HG03039 (cell line): ENCODE measurements around the gene CBFA2T3.

Experiments
- ATAC-seq: cut with Tn5 transposase; IDR thresholded peaks from one replicate; pipeline ENCODE4 v1.9.1; 2021; ENCODE audit warnings: mild to moderate bottlenecking, moderate library complexity; ENCODE audit not compliant: unreplicated experiment

The CBFA2T3 gene

DNA sequence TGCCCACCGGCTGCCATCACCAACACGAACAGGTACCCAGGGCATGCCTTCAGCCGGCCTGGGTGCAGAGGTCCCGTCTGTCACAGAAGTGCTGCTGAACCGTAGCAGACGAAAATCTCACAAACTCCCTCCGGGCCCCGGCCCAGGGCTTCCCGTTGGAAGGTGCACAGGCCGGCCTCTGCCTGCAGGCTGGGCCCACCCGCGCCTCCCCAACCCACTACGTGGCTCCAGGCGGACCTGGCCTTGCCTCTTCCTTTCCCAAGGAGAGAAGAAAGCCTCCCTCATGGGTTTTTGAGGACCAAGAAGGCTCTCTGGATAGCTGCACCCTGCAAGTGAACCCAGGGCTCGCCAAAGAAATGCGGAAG lies 65.1 kb downstream of the CBFA2T3 start:
- ATAC-seq = no peak

DNA sequence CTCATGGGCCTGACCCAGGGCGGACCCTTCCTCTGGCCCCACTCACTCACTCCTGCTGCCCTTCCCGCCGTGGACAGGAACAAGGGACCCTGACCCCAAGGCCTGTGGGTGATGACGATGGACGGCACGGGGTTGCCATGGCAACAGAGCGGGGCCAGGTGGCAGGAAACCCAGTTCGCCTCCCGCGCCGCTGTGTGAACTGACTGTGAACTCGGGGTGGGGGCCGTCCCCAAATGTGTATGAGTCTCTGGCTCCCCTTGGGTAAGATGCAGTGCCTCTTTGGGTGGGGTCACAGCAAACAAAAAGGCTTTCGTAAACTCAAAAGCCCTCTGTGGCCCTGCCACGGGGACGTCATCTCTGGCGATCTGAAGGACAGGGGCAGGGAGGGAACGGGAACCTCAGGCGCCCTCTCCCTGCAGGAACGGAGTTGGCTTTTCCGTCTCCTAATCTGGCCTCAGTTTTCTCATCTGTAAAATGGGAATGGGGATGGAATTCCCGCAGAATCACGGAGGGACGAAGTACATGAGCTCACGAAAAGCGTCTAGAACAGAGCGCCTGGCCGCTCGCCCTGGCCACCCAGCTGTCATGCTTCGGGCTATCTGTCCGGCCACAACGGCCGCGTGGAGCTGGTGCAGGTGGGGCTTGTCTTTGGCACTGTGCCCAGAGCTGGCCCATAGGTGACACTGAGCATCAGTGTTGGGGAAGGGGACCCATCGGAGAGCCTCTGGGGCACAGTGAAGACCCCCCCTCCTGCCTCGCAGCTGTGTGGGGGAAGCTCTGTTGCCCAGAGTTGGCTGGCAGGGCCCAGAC lies 65.7 kb downstream of the CBFA2T3 start:
- ATAC-seq = no peak

DNA sequence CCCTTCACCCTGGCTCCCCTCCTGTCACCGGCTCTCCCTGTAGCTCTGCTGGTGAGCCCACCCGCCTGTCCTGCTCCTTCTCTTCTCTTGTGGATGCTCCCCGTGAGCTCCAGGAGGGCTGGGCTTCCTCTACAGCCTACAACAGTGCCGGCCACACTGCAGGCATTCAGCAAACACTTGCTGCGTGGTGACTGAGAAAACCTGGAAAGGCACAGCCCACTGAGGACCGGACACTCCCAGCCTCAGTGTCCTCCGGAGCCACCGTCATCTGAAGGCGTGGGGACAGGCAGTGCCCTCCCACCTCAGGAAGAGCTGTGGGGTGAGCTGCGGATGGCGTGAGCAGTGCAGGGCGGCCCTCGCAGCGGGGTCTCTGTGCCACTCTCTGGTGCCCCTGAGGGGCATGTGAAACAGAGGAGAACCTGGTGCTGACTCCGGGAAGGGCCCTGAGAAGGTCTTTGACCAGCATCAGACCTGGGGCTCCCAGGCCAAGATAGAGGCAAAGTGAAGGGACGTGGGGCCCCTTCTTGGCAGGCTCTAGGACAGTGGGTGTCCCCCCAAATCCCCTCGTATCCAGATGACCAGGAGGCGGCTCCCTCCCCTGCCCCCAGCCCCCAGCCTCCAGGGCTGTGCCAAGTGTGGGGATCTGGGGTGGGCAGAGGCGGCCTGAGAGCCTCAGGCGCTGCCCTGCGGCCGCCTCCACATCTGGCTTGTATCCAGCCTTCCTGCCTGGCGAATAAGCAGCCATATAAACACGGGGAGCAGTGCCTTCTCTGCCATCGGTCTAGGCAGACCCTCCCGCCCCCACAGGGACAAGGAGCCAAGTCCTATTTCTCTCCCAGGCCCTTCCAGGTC lies 66.5 kb downstream of the CBFA2T3 start:
- no peak for ATAC-seq

DNA sequence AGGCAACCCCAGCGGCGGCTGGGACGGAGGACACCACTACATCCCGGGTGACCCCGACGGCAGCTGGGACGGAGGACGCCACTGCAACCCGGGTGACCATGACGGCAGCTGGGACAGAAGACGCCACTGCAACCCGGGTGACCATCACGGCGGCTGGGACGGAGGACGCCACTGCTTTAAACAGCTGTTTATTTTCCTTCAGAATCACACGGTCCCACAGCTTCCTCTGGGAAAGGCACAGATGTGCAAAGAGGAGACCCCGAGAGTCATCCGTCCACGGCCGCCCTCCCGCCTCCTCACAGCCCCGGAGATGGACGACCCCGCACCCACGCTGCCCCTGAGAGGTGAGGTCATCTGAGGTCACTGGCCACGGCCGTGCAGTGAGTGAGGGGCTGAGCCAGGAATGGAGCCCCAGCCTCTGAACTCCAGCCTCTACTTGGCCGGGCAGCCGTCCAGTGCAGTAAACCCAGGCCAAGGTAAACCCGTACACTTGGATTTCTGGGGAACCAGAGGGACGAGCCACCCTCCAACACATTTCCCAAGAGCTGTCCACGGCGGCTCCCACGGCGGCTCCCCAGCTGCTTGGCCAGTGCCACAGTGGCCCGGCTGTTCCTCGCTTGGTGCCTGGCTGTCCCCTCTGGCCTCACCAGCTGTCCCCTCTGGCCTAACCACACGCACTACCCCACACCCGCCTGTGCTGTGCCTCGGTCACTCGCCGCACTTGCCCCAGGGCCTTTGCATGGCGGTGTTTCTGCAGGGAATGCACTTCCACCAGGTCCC lies 67.4 kb downstream of the CBFA2T3 start:
- ATAC-seq = no peak

DNA sequence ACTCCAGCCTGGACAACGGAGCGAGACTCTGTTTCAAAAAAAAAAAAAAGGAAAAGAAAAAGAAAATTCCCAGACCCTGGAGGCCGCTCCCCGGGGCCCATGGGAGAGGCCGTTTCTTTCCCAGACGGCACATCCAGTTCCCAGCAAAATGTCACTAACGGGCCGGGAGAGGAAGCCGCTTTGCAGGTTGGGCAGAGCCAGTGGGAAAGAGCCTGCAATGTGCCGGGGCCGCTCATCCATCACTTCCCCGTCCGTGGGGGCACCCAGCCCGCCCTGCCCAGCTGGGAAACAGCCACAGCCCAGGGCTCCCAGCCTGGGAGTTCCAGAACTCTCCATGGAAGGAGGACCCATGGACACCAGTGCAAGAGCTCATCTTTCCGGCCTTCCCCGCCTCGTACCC lies 68.7 kb downstream of the CBFA2T3 start:
- ATAC-seq = no peak

DNA sequence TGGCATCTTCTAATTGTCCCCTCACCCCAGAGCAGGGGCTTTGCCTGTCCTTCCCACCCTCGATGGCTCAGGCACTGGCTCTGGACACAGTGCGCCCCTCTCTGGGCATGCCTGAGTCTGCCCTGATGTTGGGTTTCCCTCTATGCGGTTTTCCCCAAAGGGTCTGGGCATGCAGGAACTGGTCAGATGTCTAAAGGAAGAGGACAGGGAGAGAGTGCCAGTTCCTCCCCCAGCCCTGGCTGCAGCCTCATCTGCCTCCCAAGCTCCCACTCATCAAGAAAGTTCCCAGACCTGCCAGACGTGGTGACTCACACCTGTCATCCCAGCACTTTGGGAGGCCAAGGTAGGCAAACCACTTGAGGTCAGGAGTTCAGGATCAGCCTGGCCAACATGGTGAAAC lies 69.2 kb downstream of the CBFA2T3 start:
- no peak for ATAC-seq

DNA sequence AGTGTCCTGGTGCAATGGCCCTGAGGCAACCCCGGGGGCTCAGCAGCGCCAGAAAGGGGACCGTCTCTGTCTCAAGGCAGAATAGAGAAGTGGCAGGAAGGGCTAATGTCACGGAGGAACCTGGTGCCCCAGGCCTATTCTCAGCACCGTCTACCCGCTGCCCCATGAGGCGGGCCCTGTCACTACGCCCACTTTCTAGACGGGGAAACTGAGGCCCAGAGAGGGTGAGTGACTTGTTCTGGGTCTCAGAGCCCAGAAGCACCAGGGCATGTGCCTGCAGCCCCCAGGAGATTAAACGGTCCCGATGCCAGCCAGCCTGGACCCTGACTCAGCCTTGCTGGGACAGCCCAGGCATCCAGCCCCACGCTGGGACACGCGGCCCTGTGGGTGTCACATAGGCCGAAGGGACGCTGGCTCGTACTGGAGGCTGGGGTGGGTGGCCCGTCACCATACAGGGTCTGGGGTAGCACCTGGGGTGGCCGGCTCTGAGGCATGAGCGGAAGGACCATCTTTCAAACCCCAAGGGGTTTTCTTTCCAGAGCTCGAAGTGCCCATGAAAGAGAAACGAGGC lies 70.4 kb downstream of the CBFA2T3 start:
- no peak for ATAC-seq

DNA sequence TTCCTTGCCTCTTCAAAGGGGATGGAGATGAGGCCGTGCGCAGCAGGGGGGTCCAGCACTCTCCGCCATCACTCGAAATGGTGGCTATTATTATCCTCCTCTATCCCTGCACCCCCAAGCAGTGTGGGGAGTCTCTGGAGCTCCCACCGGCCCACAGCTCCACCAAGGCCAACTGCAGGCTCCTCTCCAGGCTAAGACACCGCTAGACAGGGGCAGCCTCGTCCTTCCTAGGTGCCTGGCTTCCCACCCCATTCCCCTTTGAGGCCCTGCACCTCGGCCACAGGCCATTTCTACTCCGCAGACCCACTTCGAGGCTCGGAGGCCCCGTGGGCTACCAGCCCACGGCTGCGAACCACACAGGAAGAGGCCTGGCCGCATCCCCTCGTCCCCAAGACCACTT lies 71.0 kb downstream of the CBFA2T3 start:
- ATAC-seq = no peak

DNA sequence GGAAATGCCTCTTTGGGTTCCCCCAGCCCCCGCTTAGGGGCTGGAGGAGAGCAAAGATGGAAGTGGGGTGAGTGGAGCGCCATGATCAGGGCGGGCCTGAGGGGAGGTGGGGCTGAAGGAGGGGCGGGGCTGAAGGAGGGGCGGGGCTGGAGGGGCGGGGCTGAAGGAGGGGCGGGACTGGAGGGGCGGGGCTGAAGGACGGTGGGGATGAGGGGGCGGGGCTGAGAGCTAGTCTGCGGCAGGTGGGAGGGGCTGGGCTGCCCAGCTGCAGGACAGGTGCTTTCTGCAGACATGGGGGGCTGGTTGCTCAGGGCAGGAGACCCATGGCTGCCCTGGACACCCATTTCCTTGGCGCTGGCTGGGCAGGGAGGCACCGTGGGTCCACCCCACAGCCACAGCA lies 71.4 kb downstream of the CBFA2T3 start:
- ATAC-seq = no peak

DNA sequence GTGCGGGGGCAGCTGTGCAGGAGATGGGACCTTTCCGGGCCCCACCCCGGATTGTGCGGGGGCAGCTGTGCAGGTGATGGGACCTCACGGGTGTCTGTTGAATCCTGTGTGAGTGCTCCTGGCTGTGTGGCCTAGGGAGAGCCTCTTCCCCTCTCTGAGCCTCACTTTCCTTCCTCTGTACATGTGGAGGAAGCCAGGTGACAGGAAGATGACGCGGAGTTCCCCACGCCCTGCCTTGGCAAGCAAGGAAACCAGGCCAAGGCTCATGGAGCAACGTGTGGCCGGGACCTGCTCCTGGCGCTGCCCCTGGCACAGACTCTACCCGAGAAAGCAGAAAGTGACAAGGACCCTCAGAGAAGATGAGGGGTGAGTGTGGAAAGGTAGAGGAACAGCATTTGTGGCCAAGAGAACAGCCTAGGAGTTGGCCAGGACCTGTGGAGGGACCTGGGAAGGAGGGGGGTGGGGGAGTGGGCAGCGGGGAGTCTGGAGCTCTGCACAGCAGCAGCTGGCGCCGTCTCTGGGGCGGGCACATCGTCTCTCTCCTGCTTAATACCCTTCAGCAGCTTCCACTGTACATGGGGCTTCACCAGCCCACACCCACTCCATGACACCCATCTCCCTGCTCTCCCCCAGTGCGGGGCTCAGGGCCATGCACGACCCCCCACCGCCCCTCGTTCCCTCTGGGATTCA lies 72.2 kb downstream of the CBFA2T3 start:
- no peak for ATAC-seq

DNA sequence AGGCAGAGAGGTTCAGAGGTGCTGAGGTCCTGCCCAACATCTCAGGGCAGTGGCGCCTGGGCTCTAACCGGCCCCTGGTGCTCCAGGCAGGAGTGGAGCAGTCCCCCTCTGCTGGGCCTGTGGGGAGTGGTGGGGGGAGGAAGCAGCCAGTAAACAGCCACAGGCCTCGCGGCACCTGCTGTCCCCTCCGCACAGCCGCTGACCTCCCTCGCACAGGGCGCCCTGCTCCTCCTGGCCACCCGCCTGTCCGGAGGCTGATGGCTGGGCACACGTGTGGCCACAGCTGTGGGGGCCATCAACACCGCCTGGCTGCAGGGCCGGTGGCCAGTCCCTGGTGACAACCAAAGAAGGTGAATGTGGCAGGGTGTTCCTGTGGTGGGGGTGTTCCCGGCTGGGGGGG lies 73.7 kb downstream of the CBFA2T3 start:
- ATAC-seq = no peak

DNA sequence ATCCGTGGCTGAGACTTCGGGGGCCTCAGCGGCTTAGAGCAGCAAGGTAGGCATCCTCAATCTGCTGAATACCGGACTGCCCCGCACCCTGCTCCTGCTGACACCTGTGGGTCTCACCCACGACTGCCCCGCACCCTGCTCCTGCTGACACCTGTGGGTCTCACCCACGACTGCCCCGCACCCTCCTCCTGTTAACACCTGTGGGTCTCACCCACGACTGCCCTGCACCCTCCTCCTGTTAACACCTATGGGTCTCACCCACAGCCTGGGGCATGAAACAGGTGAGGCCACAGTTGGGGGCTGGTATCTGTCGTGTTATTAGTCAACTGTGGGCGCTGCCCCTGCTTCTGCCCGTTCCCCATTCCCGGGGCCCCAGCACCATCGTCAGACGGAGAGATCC lies 74.3 kb downstream of the CBFA2T3 start:
- ATAC-seq = no peak

DNA sequence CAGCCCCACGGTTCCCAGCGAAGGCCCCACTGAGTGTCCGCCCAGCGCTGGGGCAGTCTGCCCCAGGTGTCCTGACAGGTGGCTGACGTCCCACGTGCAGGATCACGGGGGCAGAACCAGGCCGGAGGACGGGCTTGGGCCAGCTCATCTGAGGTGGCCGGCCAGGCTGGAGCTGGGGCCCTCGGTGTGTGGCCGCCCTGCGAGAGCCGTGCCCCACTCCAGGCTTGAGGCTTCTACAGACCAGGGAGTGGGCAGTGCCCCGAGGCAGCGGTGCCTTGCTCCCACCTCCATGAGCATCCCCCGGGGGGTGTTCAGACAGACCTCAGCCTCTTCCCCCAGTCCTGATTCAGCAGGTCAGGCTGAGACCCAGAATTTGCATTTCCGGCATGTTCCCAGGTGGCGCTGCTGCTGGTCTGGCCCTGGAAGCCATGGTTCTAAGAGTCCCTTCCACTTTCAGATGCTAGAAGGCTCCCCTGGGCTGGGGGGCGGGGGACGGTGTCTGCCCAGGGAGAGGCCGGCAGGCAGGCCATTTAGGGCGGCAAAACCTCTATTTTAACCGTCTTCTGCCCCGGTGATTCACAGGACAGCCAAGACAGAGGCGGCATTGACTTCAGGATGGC lies 75.2 kb downstream of the CBFA2T3 start:
- no peak for ATAC-seq

DNA sequence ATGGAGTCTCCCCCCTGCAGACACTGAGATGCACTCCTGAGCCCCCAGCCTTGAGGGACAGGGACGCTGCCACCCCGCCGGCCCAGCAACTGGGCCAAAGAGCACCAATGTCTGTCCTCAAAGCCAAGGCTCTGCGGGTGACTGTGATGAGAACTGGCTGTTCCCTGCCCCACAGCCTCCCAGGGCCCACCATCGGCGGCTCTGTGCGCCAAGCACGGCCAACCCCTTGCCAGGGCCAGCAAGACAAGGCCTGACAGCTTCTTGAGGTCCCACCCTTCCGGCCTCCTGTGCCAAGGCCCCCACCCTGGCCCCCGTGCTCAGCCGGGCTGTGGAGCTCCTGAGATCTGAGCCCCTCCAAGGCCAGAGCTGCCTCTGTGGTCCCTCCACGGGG lies 76.3 kb downstream of the CBFA2T3 start:
- ATAC-seq = no peak

DNA sequence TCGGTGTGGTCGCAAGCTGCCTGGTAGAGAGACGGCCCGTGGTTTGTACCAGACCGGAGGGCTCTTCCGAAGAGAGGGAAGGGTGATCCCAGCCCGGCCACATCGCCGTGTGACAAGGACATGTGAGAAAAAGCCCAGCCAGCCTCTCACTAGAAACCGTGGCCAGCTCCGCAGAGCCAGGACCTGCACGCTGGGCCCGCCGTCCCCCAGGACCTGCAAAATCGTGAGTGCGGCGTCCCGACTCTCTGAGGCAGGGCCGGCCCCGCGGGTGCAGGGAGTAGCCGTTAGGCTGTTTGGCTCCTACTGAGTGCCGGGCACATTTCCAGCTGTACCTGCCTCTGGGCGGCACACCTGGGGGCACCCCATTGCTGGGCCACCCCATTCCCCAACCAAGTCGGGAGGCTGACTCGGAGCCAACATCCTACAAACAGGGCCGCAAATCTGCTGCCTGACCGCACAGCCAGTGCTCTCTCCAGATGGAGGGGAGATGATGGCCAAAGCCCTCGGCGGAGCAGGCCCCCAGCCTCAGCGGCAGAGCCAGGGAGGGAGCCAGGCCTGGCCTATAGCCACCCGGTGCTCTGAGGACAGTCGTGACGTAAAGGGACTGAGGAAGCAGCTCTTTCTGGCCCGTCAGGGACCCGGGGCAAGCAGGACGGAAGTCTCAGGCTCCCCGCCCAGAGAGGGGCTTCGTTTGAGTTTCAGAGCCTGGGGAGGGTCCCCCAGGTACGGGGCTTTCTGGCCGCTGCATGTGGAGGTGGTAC lies 76.9 kb downstream of the CBFA2T3 start:
- no peak for ATAC-seq

DNA sequence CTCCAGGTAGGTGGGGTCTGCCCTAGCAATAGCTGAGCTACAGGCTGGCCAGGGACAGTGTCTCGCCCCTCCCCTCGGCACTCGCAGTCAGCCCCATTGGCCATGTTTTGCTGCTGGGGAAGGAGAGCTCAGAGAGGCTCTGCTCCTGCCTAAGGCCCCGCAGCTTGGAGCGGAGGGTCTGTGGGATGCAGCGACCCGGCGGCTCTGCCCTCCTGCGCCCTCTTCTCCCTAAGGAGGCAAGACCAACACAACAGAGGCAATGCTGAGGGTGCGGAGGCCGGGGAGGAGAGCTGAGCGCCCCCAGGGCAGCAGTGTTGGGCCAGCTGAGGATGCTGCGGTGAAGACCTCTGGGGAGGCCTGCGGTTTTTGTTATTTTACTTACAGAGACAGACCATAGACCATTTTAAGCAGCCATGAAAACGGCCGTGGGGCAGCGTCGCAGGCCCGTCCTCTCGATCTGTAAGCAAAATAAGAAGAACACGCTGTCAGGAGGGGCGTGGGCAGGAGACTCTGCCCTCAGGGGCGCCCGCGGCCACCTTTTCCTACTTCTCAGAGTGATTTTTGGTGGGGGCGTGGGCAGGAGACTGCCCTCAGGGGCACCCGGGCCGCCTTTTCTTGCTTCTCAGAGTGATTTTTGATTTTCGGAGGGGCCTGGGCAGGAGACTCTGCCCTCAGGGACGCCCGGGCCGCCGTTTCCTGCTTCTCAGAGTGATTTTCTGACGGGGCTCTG lies 79.1 kb downstream of the CBFA2T3 start:
- no peak for ATAC-seq

DNA sequence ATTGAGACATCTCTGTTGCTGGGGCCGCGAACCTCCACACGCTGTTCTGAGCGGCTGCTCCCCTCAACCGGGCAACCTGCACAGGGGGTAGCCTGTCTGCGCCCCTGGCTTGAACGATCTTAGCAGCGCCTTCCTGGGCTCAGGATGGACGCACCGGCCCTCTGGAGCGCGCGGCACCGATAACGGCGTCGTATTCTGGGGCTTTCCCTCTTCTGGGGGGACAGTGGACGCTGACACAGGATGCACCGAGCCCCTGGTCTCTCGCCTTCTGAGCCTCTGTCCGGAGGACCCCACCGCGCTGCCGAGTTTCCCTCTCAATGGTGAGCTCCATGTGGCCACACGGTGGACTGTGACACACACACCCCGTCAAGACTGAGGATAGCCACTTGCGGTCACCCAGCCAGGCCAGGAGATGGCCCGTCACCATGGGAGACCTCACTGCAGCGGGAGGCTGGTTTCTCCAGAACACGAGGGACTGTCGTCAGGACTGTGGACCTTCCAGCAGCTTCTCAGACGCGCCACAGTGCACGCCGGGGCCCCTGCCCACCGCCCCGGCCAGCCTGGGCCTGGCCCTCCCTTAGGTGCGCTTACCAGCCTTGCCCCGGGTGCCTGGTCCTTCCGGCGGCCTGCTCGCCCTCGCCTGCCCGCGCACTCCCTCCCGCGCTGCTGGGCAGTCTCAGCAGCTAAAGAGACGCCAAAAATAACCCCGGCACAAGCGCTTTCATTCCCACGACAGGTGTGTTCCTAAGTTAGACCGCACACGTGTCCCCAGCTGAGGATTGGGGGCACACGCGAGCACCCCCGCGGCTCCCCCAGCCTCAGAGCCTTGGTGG lies 80.6 kb downstream of the CBFA2T3 start:
- ATAC-seq = no peak

DNA sequence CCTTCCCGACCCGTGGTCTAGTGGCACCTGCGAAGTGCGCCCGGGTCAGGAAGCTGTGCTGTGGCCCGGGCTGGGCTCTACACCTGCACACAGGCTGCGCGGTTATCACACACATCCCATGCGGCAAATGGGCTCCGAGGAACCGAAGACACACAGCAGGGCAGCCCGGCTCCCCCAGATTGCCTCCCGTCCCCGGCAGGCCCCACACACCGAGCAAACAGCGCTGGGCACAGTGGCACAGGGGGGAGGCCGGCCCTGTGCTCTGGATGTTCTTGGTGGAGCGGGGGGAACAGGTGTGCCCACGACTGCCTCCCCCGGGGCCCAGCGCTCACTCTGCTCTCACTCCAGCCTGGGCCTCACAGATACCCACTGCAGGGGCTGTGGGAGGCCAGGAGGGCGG lies 81.7 kb downstream of the CBFA2T3 start:
- no peak for ATAC-seq
